GM19023 (cell line): ENCODE measurements around the gene CELF4.

ENCODE experiments used
- ATAC-seq: cut with Tn5 transposase; IDR thresholded peaks from one replicate; pipeline ENCODE4 v1.9.1; 2021; ENCODE audit warnings: mild to moderate bottlenecking, moderate library complexity; ENCODE audit not compliant: unreplicated experiment

CELF4 gene

DNA sequence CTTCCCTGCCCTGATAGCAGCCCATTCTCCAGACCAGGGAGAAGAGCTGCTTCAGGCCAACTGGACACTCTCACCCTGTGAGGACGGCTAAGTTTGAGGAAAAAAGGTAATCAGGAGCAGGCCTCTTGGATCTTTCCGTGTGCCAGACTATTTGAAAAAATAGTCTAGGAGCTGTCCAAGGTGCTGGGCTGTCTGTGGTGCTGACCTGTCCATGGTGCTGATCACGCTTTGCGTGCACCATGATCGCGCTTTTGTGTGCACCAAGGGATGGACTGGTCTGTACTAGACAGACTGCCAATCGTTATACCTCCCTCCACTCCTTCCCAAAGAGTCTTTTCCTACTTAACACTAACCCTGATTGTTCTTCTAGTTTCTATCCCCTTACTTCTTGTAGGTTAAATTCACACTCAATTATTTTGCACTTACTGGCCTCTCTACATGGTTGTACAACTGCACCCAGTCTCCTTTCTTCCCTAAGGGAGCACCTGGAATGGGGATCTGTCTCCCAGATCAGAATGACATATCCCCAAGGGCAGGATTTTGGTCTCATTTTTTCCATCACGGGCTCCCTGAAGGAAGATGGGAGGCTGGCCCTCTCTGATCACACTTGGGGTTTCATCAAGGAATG is 295.4 kb downstream of the CELF4 start:
- no peak for ATAC-seq

DNA sequence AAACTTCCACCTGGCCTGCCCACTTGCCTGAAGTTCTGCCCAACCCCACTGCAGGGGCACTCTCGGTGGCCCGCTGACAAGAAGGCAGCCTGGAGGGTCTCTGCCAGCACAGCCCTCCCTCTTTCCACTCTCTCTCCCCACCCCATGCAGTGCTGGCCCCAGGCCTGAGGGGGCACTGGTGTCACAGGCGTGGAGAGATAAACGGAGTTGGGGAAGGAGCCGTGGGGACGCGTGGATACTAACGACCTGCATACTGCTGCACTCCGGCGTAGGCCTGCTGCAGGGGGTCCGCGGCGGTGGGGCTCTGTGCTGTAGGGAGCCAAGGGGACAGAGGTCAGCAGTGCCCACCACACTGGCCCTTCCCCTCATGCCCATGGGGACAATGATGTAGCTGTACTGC is 299.3 kb downstream of the CELF4 start:
- ATAC-seq: no peak

DNA sequence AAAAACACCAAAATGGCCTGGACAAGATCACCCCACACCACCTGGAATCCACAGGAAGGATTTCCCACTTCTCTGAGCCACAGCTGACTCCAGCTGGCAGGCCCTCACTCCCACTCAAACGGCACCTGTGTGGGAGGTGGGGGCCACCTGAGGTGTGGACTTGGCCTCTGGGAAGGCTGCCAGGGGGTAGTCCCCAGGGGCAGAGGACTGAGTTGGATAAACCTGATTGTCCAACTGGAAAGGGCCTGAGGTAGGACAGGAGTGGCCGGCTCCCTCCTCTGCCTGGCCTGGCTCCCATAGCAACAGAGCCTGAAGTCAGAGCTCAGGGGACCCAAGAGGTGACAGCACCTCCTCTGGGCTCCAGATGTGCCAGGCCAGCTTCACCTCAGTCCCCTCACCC is 300.2 kb downstream of the CELF4 start:
- ATAC-seq: no peak

DNA sequence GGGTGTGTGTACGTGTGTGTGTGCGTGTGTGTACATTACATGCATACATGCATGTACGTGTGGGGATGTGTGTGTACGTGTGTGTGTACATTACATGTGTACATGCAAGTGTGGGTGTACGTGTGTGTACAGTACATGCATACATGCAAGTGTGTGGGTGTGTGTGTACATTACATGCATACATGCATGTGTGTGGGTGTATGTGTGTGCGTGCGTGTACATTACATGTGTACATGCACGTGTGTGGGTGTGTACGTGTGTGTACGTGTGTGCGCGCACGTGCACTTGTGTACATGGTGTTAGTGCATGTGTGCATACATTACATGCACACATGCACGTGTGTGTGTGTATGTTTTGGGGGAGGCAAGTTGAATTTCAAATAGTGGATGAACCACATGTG is 300.6 kb downstream of the CELF4 start:
- ATAC-seq: no peak

DNA sequence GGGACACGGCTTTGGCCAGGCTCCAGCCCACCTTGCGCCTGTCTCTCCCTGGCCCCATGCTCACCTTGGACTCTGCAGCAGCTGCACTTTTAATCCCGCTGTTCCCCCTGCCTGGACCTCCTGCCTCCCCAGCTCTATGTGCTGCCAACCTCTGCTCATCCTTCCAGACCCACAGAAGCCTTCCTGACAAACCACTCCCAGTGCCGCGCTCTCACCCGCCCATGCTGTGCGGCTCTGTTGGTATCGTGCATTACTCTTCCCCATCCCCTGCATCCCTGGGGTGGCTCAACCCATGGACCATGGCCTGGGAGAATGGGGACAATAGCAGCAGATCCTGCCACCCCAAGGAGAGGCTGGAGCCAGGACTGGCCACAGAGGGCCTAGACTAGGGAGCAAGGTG is 303.6 kb downstream of the CELF4 start:
- ATAC-seq: no peak

GRCh38 chr18:37261246-37261840 is 304.3 kb downstream of the CELF4 start:
- ATAC-seq: no peak

GRCh38 chr18:37260367-37261093 is 305.1 kb downstream of the CELF4 start:
- ATAC-seq: no peak

DNA sequence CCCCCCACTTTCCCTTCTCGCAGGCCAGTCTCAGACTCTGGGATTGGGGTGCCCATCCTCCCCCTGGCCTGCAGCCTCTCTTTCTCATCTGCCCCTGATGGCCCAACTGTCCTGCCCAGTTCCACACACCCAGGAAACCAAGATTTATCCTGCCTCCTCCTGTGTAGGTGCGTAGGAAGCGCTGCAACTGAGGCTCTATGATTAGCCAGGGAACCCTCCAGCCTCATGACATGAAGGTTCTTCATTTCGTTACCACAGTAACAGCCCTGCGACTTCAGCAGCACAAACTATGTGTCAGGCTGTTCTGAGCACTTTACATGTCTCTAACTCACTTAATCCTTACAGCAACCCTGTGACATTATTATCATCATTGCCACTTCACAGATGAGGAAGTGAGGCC is 305.9 kb downstream of the CELF4 start:
- ATAC-seq: no peak

GRCh38 chr18:37258819-37259218 is 306.8 kb downstream of the CELF4 start:
- no peak for ATAC-seq

GRCh38 chr18:37258131-37258530 is 307.5 kb downstream of the CELF4 start:
- no peak for ATAC-seq

- no peak for ATAC-seq
These were observed 310.6 kb downstream of the CELF4 start for GRCh38 chr18:37254973-37255372.

DNA sequence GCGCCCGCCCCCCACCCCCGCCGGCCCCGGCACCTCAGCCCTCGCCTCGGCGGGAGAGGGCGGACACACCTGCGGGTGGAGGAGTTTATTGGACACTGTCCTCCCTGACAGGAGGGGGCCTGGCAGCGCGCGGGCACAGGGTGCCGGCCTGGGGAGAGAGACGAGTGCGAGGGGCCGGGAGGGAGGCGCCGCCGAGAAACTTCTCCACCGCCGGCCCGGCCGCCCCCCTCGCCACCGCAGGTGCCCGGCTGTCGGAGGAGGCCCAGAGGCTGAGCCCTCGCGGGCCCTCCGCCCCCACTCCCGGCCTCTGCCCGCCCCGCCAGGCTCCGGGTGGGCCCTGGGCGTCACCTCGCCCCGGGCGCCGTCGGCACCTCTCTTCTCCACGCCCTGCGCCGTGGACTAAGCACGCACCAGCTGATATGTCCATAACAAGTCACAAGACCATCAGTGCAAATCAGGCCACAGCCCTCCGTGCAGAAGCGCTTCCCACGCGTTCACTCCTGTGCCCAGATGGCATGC is 311.3 kb downstream of the CELF4 start:
- ATAC-seq: peak; percentile 5

DNA sequence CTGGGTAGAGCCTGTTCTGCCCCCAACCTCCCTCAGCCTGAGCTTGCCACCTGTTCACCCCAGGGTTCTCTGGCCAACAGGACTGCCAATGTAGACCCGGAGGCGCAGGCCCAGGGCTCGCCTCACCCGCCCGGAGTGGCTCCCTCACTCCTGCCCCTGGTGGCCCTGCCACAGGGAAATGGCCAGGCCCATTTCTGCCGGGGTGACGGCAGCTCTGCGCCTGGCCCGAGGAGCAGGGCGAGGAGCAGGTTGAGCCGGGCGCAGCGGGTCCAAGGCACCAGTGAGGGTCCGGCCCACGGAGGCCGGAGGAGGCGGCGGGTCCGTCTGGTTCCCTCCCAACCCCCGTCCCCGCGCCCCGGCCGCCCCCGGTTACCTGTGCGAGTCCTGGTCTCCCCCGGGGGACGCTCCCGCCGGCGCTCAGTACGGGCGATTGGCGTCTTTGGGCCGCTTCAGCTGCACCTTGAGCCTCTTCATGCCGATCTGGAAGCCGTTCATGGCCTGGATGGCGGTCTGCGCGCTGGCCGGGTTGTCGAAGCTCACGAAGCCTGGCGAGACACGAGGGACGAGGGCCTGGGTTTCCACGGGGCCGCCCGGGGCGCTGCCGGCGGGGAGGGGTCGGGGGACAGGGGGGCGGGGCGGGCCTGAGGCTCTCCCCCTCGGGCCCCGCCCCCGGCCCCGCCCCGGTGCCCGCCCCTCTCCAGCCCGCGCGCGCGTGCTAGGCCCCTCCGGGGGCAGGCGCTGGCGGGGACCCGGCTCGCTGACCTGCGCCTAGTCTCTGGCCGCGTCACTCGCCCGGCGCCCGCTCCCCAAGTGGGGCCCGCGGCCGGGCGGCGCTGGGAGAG is 312.0 kb downstream of the CELF4 start:
- ATAC-seq: peak; percentile 42

- no peak for ATAC-seq
These were observed 312.7 kb downstream of the CELF4 start for GRCh38 chr18:37252854-37253393.

DNA sequence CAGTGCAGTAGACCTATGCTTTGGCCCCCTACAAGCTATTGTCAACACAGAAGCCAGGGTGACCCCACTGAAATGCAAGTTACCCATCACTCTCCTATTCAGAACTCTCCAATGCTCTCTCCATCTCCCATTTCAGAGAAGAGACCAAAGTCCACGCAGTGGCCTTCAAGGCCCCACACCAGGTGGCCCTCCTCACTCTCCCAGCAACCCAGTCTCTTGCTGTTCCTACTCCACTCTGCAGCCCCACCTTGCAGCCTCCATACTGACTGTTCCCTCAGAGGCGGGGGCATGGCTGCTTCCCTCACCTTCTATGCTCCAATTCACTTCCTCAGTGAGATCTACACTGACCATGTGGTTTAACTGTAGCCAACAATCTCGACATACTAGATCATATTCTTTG is 313.3 kb downstream of the CELF4 start:
- no peak for ATAC-seq

DNA sequence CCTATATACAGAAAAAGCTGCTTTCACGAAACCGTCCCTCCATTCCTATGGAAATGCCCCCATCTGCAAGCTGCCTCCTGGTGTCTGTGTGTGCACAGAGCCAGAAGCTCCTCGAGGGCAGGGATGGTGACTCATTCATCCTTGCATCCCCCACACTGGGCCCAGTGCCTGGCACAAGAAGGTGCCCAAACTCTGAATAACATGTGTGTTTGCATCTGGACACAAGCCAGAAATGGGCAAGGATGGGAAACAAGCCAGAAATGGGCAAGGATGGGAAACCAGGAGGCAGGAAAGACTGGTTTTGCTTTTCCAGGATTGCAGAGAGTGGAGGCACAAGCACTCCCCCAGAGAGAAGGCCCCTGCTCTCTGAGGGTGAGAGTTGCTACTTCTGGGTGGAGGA is 313.9 kb downstream of the CELF4 start:
- no peak for ATAC-seq

GRCh38 chr18:37249895-37250618 is 315.5 kb downstream of the CELF4 start:
- no peak for ATAC-seq

- no peak for ATAC-seq
These were observed 316.3 kb downstream of the CELF4 start for GRCh38 chr18:37249171-37249886.

GRCh38 chr18:37248281-37248680 is 317.3 kb downstream of the CELF4 start:
- no peak for ATAC-seq
